CD4-positive, alpha-beta T cell treated with Interleukin-17A for 1 hour (primary cell): Measurements from ENCODE around the gene VPS50.
"Not testable (repeated sequence)": the region's sequence is repeated elsewhere in the genome, so short reads cannot be mapped to it uniquely, and the experiment has no call there.

Experiments
- DNase-seq: peaks from one replicate; pipeline ENCODE4 v3.0.0-alpha.2; 2020

Gene VPS50

GRCh38 chr7:93239824-93240223 is 7.7 kb downstream of the VPS50 start:
- no peak for DNase-seq

- no peak for DNase-seq
Measured at GRCh38 chr7:93242106-93242505, 9.9 kb downstream of the VPS50 start.

- DNase-seq = peak; percentile 58
Measured at GRCh38 chr7:93245525-93246432, 13.6 kb downstream of the VPS50 start.

- no peak for DNase-seq
Measured at GRCh38 chr7:93249491-93250148, 17.5 kb downstream of the VPS50 start.

- no peak for DNase-seq
Measured at GRCh38 chr7:93258661-93259060, 26.5 kb downstream of the VPS50 start.

- no peak for DNase-seq
Measured at GRCh38 chr7:93262535-93262934, 30.4 kb downstream of the VPS50 start.

DNA sequence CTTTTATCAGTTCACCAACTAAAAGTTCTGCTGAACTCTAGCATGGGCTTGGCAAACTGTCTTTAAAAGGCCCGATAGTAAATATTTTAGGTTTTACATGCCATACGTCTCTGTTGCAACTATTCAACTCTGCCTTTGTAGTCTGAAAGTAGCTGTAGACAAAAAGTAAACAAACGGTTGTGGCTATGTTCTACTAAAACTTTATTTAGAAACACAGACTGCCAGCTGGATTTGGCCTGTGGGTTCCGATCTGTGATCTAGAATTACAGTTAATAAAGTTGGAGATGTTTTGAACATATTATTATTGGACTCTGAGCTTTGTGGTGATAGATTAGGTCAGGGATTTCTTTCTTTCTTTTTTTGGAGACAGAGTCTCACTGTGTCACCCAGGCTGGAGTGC is 33.1 kb downstream of the VPS50 start:
- DNase-seq = no peak

- DNase-seq = no peak
Measured at GRCh38 chr7:93279541-93279940, 47.4 kb downstream of the VPS50 start.

- DNase-seq = no peak
Measured at GRCh38 chr7:93284908-93285307, 52.7 kb downstream of the VPS50 start.

GRCh38 chr7:93293229-93293628 is 61.1 kb downstream of the VPS50 start:
- DNase-seq = no peak

- DNase-seq = no peak
Measured at GRCh38 chr7:93298206-93298605, 66.0 kb downstream of the VPS50 start.

GRCh38 chr7:93298671-93299070 is 66.5 kb downstream of the VPS50 start:
- DNase-seq = no peak

GRCh38 chr7:93301736-93302135 is 69.6 kb downstream of the VPS50 start:
- DNase-seq = no peak

DNA sequence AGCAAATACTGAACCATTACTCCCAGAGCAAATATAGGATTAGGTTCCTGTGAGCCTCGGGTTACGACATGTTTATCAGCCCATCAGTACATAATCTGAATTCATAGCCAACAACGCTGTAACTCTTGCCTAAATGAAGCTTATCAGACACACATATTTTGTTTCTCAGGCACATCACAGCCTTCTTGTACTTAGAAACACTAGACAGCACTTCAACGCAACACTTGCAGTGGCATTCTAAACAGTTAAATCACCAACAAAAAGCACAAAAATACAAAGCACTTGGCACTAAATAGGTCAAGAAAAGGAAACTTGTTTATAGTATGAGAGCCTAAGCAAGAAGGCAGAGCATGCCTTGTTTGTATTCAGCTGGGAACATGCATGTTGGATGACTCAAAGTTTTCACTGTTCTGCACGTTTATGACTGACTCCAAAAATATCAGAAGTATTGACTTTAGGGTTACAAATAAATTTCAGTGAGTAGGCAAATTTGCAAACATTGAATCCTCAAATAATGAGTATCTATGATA is 75.0 kb downstream of the VPS50 start:
- DNase-seq = no peak

GRCh38 chr7:93307943-93308342 is 75.8 kb downstream of the VPS50 start:
- no peak for DNase-seq

DNA sequence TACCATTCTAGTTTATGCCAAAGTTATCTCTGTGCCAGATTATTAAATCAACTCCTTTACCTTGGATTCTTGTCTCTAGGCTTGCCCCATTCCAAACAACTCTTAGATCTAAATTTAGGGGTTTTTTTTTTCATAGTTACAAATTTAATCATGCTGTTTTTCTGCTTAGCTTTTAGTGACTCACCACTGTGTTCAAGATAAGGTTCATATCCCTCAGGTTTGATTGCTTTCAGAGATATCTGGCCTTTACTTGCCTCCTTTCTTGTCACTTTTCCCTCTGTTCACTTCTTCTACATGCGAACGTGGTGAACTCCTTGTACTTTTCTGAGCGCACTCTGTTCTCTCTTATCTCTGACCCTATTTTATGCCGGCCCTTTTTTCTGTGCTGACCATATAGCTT is 78.2 kb downstream of the VPS50 start:
- no peak for DNase-seq

DNA sequence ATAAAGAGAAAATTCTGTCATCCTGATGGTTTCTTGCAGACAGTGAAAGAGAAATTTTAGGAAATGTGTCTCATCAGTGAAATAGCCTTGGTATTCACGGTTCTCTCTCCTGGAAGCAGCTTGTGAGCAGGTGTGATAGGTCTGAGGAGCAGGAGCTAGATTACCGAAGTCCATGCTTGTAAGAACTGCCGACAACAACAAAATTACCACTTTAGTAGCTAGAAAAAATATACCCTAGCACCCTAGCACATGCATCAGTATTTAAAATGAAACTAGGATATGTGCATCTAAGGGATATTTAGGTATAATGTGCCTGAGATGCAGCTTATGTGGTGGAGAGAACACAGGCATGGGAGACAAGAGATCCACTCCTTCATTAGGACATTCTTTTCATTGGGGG is 82.3 kb downstream of the VPS50 start:
- DNase-seq = no peak

DNA sequence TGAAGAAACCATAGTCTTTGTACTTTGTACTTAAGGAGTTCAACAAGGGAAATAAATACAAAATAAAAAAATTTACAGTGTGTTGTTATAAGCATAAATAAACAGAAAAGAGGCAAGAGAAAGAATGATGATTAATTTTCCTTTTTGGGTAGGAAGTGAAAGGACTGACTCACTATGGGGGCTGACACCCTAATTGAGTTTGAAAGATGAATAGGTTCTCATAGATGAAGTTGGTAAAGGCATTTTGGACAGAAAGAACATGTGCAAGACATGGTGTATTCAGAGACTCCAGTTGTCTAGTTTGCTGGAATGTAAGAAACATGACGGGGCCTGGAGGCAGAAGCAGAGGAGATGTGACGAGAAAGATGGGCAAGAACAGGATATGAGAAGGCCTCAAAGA is 83.7 kb downstream of the VPS50 start:
- no peak for DNase-seq

GRCh38 chr7:93316730-93317129 is 84.6 kb downstream of the VPS50 start:
- DNase-seq = no peak

DNA sequence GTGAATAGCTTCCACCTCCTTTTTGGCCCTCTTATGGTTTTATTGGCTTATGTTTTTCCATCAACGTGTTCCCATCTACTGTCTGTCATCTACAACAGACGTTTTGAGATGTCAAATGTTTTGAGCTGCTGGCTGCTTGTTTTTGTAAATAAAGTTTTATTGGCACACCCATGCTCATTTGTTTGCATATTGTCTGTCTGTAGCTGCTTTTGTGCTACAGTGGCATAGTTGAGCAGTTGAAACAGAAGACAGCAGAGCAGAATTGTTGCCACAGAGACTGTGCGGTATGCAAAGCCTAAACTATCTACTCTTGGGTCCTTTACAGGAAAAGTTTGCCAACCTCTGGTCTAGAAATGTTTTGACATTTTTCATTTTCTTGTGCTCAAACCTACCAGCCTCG is 88.7 kb downstream of the VPS50 start:
- DNase-seq = no peak

DNA sequence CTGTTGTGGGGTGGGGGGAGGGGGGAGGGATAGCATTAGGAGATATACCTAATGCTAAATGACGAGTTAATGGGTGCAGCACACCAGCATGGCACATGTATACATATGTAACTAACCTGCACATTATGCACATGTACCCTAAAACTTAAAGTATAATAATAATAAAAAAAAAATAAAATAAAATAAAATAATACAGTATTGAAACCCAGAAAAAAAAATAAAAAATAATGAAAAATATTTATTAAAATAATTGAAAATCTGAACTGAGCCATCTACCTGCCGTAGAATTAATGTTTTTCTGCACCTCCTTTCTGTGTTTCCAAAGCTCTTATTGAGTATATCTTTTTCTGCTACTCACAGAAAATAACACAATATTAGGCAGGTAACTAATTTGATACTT is 94.1 kb downstream of the VPS50 start:
- DNase-seq = not testable (repeated sequence)

- DNase-seq = no peak
Measured at GRCh38 chr7:93327006-93327633, 95.0 kb downstream of the VPS50 start.

DNA sequence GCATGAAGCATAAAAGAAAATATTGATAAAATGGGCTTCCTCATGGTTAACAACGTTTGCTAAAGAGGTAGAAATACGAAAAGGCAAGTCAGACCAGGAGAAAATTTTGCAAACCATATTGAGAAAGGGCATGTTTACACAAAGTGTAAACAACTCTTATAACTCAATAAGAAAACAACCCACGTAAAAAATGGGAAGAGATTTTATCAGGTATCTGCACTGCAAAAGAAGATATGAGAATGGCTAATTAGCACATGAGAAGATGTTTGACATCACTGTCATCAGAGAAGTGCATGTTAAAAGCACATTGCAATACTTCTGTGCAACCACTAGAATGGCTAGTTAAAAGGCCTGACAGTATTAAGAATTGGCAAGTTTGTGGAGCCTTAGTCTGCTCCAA is 99.5 kb downstream of the VPS50 start:
- DNase-seq = no peak

DNA sequence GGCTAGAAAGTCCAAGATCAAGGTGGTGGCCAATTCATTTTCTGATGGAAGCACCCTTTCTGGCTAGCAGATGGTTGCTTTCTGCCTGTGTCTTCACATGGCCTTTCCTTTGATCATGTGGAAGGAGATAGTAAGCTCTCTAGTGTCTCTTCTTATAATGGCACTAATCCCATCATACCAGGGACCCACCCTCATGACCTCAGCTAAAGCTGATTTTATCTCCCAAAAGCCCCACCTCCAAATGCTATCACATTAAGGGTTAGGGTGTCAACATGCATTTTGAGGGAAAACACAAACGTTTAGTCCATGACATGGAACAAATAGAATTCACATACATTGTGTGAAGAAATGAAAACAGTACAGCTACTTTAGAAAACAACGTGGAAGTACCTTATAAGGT is 100.0 kb downstream of the VPS50 start:
- no peak for DNase-seq
